Fibroblast of lung (primary cell): ENCODE results near the gene CABCOCO1. TPM values are rescaled to one million over a fixed set of nuclear protein-coding genes. Genes with fewer than 3 reads are reported as not detected.

ENCODE experiments used
- DNase-seq, 2 donors: peaks; one replicate each; pipeline versions ENCODE4 v3.0.0 to v3.0.0-alpha.2; 2010; ENCODE audit warnings: low read depth in 2 of 2
- H2AFZ ChIP-seq: 2 replicates; pipeline ENCODE4 v1.5.1; 2012; ENCODE audit warnings: low read length, control low read depth, inconsistent platforms
- H3K27ac ChIP-seq: 2 replicates; pipeline ENCODE4 v1.5.1; 2011; ENCODE audit warnings: low read length, control low read depth; ENCODE audit not compliant: insufficient read depth
- H3K27me3 ChIP-seq: 2 replicates; pipeline ENCODE4 v1.5.1; 2011; ENCODE audit warnings: mild to moderate bottlenecking, low read length; ENCODE audit not compliant: control insufficient read depth, insufficient read depth
- H3K36me3 ChIP-seq: 2 replicates; pipeline ENCODE4 v1.5.1; 2011; ENCODE audit warnings: low read length; ENCODE audit not compliant: control insufficient read depth, insufficient read depth
- H3K4me1 ChIP-seq: 2 replicates; pipeline ENCODE4 v1.5.1; 2011; ENCODE audit warnings: low read length; ENCODE audit not compliant: control insufficient read depth, insufficient read depth; ENCODE audit errors: extremely low read depth
- H3K4me2 ChIP-seq: 2 replicates; pipeline ENCODE4 v1.5.1; 2011; ENCODE audit warnings: low read length, control low read depth; ENCODE audit not compliant: insufficient read depth; ENCODE audit errors: extremely low read depth
- H3K4me3 ChIP-seq, 4 experiments: fragments of 200-600 bp in 1 of 4; sonication (generic) in 1 of 4; replicated peaks in 1 of 4; 2 replicates each; pipeline ENCODE4 v1.5.1; 2011 to 2016; ENCODE audit warnings: low read length in 4 of 4, low read depth in 3 of 4, mild to moderate bottlenecking in 3 of 4, control low read depth in 2 of 4, inconsistent platforms in 1 of 4, mixed read lengths in 1 of 4; ENCODE audit not compliant: insufficient read depth in 1 of 4; ENCODE audit errors: control extremely low read depth in 1 of 4
- H3K79me2 ChIP-seq: 2 replicates; pipeline ENCODE4 v1.5.1; 2012; ENCODE audit warnings: mild to moderate bottlenecking, low read length, inconsistent platforms; ENCODE audit not compliant: control insufficient read depth, insufficient read depth
- H3K9ac ChIP-seq: 2 replicates; pipeline ENCODE4 v1.5.1; 2011; ENCODE audit warnings: mild to moderate bottlenecking, low read length, control low read depth; ENCODE audit not compliant: insufficient read depth
- H3K9me3 ChIP-seq: 2 replicates; pipeline ENCODE4 v1.5.1; 2012; ENCODE audit warnings: low read depth, low read length; ENCODE audit not compliant: control insufficient read depth, insufficient read depth
- H4K20me1 ChIP-seq: 2 replicates; pipeline ENCODE4 v1.5.1; 2011; ENCODE audit warnings: low read length; ENCODE audit not compliant: control insufficient read depth, insufficient read depth; ENCODE audit errors: extremely low read depth
- EZH2 ChIP-seq: IDR thresholded peaks from 2 replicates; pipeline ENCODE4 v1.5.1; 2012; ENCODE audit warnings: low read length, control low read depth, mild to moderate bottlenecking; ENCODE audit errors: missing control alignments
- polyA plus RNA-seq, 2 donors: library from polyadenylated mRNA; depleted of rRNA in 1 of 2; stranded (reverse) in 1 of 2; unstranded in 1 of 2; fragments of >200 nt; gene quantifications; 2 replicates each; pipeline ENCODE4 v1.2.1, GENCODE V29; 2011 to 2012; ENCODE audit warnings: missing spikeins in 1 of 2
- total RNA-seq: library from RNA; depleted of rRNA; stranded (reverse); fragments of >200 nt; gene quantifications from 2 replicates; pipeline ENCODE4 v1.2.1, GENCODE V29; 2014
- TF ChIP-seq, protein P1 (sequence below), 2 donors: IDR thresholded peaks in 1 of 2; conservative IDR thresholded peaks in 1 of 2; 1 replicate in 1 of 2; 2 replicates in 1 of 2; pipeline ENCODE4 v1.5.1; 2011 to 2012; ENCODE audit warnings: low read length in 2 of 2, control low read depth in 1 of 2, inconsistent platforms in 1 of 2, low read depth in 1 of 2, mild to moderate bottlenecking in 1 of 2

Gene CABCOCO1
- total and polyA plus RNA-seq, 2 donors (not counting 1 experiment from before 2014, with no cell fraction given) = 0.83 to 1.6 TPM

DNA sequence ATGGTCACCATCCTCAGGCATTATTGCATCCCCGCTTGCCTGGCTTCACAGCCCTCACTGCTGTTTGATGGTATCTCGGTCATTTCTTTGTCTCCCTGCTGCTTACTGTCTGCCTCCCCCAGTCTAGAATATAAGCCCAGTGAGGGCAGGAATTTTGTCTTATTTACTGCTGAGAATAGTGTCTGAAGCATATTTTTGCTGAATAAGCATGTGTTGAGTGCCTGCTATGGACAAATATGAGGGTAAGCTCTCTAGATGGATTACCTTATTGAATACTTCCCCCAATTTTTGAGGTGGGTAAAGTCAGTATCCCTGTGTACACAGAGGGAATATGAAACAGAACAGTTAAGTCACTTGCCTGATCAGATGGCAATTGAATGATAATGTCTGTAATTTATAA, 36.5 kb upstream of the CABCOCO1 start:
- Histone ChIP-seq H2AFZ (no peak overlapping the region), H3K27ac (no peak overlapping the region), H3K4me2 (no peak overlapping the region), H3K36me3 (no peaks in the 10 kb centered on the region), H3K9ac (no peak overlapping the region), H3K9me3 (no peaks in the 10 kb centered on the region), H3K4me1 (peaks cover 12% of the 10 kb centered on the region), H3K79me2 (no peaks in the 10 kb centered on the region), H4K20me1 (no peaks in the 10 kb centered on the region), H3K27me3 (no peaks in the 10 kb centered on the region), H3K4me3 (no peak overlapping the region)
- TF ChIP-seq EZH2 = no peak
- TF ChIP-seq, protein P1, sequence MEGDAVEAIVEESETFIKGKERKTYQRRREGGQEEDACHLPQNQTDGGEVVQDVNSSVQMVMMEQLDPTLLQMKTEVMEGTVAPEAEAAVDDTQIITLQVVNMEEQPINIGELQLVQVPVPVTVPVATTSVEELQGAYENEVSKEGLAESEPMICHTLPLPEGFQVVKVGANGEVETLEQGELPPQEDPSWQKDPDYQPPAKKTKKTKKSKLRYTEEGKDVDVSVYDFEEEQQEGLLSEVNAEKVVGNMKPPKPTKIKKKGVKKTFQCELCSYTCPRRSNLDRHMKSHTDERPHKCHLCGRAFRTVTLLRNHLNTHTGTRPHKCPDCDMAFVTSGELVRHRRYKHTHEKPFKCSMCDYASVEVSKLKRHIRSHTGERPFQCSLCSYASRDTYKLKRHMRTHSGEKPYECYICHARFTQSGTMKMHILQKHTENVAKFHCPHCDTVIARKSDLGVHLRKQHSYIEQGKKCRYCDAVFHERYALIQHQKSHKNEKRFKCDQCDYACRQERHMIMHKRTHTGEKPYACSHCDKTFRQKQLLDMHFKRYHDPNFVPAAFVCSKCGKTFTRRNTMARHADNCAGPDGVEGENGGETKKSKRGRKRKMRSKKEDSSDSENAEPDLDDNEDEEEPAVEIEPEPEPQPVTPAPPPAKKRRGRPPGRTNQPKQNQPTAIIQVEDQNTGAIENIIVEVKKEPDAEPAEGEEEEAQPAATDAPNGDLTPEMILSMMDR (conservative IDR thresholded peaks at IDR 0.05 in 1 of 2, IDR thresholded peaks at IDR 0.05 in 1 of 2; ENCODE audit: low read depth in 1 of 2, low read length in 2 of 2) = no peak
- no peak for DNase-seq

DNA sequence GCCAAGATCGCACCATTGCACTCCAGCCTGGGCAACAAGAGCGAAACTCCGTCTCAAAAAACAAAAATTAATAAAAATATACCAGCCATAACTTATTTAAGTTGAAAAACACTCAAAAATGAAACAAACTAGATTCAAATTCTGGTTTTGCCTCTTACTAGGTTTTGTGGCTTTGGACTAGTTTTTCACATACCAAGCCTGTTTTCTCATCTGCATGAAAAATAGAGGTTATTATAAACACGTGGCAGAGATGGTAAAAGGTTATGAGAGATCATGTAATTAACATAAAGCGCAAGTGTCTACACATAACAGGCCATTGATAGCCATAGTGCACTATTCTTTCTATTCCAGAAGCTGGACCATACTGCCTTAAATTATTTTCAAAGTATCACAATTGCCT, 35.5 kb upstream of the CABCOCO1 start:
- peak; percentile 50 to 73 for DNase-seq
- Histone ChIP-seq H3K36me3 (no peaks in the 10 kb centered on the region), H3K9me3 (no peaks in the 10 kb centered on the region), H4K20me1 (no peaks in the 10 kb centered on the region), H3K4me1 (peaks cover 12% of the 10 kb centered on the region), H3K79me2 (no peaks in the 10 kb centered on the region), H2AFZ (no peak overlapping the region), H3K27me3 (no peaks in the 10 kb centered on the region), H3K4me2 (no peak overlapping the region), H3K4me3 (no peak overlapping the region), H3K27ac (no peak overlapping the region), H3K9ac (no peak overlapping the region)
- no peak for TF ChIP-seq EZH2
- TF ChIP-seq, protein P1 (conservative IDR thresholded peaks at IDR 0.05 in 1 of 2, IDR thresholded peaks at IDR 0.05 in 1 of 2; ENCODE audit: low read depth in 1 of 2, low read length in 2 of 2) = no peak

DNA sequence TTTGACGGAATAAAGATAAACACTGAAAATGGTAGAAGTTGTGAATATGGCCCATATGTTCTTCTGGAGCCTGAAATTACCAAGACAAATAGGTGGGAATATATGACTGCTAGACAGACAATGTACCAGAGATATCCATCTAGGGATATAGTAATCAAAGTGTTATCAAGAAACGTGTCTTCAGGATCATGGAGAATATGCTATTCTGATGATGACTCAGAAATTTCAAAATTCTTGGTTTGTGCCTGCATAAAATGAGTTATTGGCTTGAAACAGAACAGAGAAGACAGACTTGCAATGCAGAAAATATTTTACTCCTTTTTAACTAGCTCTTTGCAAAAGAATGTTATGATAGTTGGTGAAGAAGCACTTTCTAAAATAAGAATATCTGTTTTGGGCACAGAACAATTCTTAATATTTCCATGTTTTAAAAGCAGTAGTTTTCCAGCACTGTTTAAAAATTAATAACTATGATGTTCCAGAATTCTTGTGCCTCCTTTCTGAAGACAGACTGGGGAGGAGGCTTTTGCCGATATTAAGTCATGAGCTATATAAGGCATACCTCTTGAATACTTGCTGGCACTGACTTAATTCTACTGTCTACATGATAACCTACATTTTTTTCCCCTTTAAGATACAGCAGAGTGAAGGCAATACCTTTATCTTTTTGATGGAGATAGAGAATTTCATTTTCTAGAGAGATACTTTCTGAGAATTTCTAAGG, 34.4 kb upstream of the CABCOCO1 start:
- H3K27me3 ChIP-seq = no peaks in the 10 kb centered on the region
- peak overlapping the region; percentile 55 for H3K4me2 ChIP-seq
- H3K4me3 ChIP-seq = no peak overlapping the region
- H3K9ac ChIP-seq = no peak overlapping the region
- H4K20me1 ChIP-seq = no peaks in the 10 kb centered on the region
- H3K79me2 ChIP-seq = no peaks in the 10 kb centered on the region
- DNase-seq = peak; percentile 81
- no peaks in the 10 kb centered on the region for H3K9me3 ChIP-seq
- peak overlapping the region; percentile 79 for H3K27ac ChIP-seq
- peaks cover 15% of the 10 kb centered on the region for H3K4me1 ChIP-seq
- H3K36me3 ChIP-seq = no peaks in the 10 kb centered on the region
- TF ChIP-seq, protein P1 (conservative IDR thresholded peaks at IDR 0.05 in 1 of 2, IDR thresholded peaks at IDR 0.05 in 1 of 2; ENCODE audit: low read depth in 1 of 2, low read length in 2 of 2) = no peak
- H2AFZ ChIP-seq = no peak overlapping the region
